Measurements from ENCODE around the gene RHOBTB3. TPM values are rescaled to one million over a fixed set of nuclear protein-coding genes. Genes with fewer than 3 reads are reported as not detected.

The RHOBTB3 gene
- total RNA-seq, 1 experiment from 2014 or later: 6.8 TPM

- Histone ChIP-seq H3K9me3 (ENCODE audit: control insufficient read depth, low read depth, low read length) (no peaks in the 10 kb centered on the region), H4K5ac (ENCODE audit: insufficient read length, low read depth, low read length) (no peak overlapping the region), H4K8ac (replicated peaks; ENCODE audit: insufficient read length, low read depth, low read length) (no peak overlapping the region), H2AFZ (ENCODE audit: low read length) (no peak overlapping the region), H4K20me1 (ENCODE audit: control insufficient read depth, insufficient read depth, insufficient read length) (no peaks in the 10 kb centered on the region), H3K14ac (ENCODE audit: insufficient read depth, low read length) (no peak overlapping the region), H3K9ac (ENCODE audit: extremely low read depth, insufficient read length, low read length) (no peak overlapping the region), H2BK12ac (ENCODE audit: insufficient read length, low read depth, low read length) (no peak overlapping the region), H2AK5ac (ENCODE audit: insufficient read length, low read length) (no peak overlapping the region), H3K18ac (ENCODE audit: insufficient read length, low read depth, low read length) (no peak overlapping the region), H2BK20ac (ENCODE audit: low read depth, low read length, poor library complexity, severe bottlenecking) (no peak overlapping the region), H3K56ac (ENCODE audit: insufficient read length, low read depth, low read length) (no peak overlapping the region), H3K79me1 (ENCODE audit: insufficient read depth, low read depth, low read length, poor library complexity, severe bottlenecking) (no peaks in the 10 kb centered on the region), H3K4me1 (ENCODE audit: insufficient read depth, low read length) (no peaks in the 10 kb centered on the region), H3K4me2 (ENCODE audit: insufficient read depth, insufficient read length, low read length) (no peak overlapping the region), H3K27ac (ENCODE audit: insufficient read length, low read depth, low read length) (no peak overlapping the region), H3K23me2 (ENCODE audit: insufficient read length, low read depth, low read length, poor library complexity, severe bottlenecking) (no peaks in the 10 kb centered on the region), H3T11ph (ENCODE audit: low read length) (no peak overlapping the region), H3K23ac (ENCODE audit: insufficient read length, low read depth, low read length) (no peak overlapping the region), H3K79me2 (ENCODE audit: insufficient read depth, low read length) (no peaks in the 10 kb centered on the region), H3K4ac (ENCODE audit: low read depth, low read length) (no peak overlapping the region), H2BK5ac (ENCODE audit: insufficient read length, low read length) (no peak overlapping the region), H3K27me3 (ENCODE audit: insufficient read depth, low read length) (no peaks in the 10 kb centered on the region), H2BK15ac (ENCODE audit: low read depth, low read length) (no peak overlapping the region), H2BK120ac (ENCODE audit: low read depth, low read length, poor library complexity, severe bottlenecking) (no peak overlapping the region), H4K91ac (ENCODE audit: insufficient read length, low read depth, low read length) (no peak overlapping the region)
- Mint-ChIP-seq H3K4me3 (no peak overlapping the region), H3K4me1 (no peaks in the 10 kb centered on the region), H3K27me3 (ENCODE audit: low read depth) (no peaks in the 10 kb centered on the region), H3K9me3 (no peaks in the 10 kb centered on the region), H3K36me3 (ENCODE audit: insufficient read depth in 1 of 3, low read depth in 3 of 3) (no peaks in the 10 kb centered on the region), H3K27ac (no peak overlapping the region)
- TF ChIP-seq, protein P1, sequence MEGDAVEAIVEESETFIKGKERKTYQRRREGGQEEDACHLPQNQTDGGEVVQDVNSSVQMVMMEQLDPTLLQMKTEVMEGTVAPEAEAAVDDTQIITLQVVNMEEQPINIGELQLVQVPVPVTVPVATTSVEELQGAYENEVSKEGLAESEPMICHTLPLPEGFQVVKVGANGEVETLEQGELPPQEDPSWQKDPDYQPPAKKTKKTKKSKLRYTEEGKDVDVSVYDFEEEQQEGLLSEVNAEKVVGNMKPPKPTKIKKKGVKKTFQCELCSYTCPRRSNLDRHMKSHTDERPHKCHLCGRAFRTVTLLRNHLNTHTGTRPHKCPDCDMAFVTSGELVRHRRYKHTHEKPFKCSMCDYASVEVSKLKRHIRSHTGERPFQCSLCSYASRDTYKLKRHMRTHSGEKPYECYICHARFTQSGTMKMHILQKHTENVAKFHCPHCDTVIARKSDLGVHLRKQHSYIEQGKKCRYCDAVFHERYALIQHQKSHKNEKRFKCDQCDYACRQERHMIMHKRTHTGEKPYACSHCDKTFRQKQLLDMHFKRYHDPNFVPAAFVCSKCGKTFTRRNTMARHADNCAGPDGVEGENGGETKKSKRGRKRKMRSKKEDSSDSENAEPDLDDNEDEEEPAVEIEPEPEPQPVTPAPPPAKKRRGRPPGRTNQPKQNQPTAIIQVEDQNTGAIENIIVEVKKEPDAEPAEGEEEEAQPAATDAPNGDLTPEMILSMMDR (conservative IDR thresholded peaks at IDR 0.05): no peak
- no peak for DNase-seq
- no CpG with 5 or more reads among the region's 8 CpGs for WGBS (ENCODE audit: extremely low coverage, insufficient read length, low lambda C conversion rate)
These were observed 39.9 kb downstream of the RHOBTB3 start for GRCh38 chr5:95770830-95771708.
